HG03064 (cell line): Measurements from ENCODE around the gene N4BP3.
"Not testable (repeated sequence)": the region's sequence is repeated elsewhere in the genome, so short reads cannot be mapped to it uniquely, and the experiment has no call there.

ENCODE experiments used
- ATAC-seq: cut with Tn5 transposase; IDR thresholded peaks from one replicate; pipeline ENCODE4 v1.9.1; 2021; ENCODE audit warnings: low read depth; ENCODE audit not compliant: unreplicated experiment

Gene N4BP3, protein sequence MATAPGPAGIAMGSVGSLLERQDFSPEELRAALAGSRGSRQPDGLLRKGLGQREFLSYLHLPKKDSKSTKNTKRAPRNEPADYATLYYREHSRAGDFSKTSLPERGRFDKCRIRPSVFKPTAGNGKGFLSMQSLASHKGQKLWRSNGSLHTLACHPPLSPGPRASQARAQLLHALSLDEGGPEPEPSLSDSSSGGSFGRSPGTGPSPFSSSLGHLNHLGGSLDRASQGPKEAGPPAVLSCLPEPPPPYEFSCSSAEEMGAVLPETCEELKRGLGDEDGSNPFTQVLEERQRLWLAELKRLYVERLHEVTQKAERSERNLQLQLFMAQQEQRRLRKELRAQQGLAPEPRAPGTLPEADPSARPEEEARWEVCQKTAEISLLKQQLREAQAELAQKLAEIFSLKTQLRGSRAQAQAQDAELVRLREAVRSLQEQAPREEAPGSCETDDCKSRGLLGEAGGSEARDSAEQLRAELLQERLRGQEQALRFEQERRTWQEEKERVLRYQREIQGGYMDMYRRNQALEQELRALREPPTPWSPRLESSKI

GRCh38 chr5:178113141-178113787 lies at the start of gene N4BP3:
TSS of gene N4BP3 (plus strand) at chr5:178113532. CDS start at chr5:178119584, 6,052 bp downstream.
- ATAC-seq, result peak; percentile 50

GRCh38 chr5:178067755-178068154 lies 45.6 kb upstream of the N4BP3 start:
- no peak for ATAC-seq

- no peak for ATAC-seq
Observed at GRCh38 chr5:178068293-178068692, 45.0 kb upstream of the N4BP3 start.

DNA sequence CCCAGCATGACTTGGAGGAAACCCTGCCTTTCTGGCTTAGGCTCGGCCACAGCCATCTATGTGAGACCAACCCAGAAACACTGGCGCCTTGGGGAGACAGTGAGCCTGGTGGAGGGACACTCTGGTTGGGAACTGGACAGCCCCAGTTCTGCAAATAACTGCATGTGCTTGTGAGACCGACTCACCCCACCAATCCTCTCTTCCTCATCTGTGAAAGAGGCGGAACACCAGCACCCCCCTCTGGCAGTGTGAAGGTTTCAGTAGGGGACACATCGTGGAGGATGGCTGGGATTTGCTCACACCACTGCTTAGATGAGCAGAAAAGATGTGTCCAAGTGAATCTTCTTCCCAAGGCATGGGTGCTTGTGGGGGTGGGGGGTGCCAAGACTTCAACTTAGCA lies 43.4 kb upstream of the N4BP3 start:
- no peak for ATAC-seq

- no peak for ATAC-seq
Observed at GRCh38 chr5:178071108-178071507, 42.2 kb upstream of the N4BP3 start.

DNA sequence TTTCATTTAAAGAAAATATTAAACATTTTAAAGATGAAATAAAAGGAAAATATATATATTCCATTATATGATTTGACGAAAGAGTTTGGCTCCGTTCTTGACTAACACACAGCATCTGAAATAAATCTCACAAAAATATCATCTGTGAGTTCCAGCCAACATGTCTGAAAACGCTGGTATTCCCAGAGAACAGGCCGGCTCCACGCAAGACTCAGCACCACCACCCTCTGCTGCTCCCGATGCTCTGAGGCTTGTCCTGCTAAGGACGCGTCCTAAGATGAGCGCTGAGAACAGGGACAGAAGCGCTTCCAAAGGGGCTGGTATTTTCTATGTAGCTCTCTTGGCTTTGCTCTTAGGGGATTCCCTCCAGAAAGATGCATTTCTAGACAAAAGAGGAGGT lies 40.6 kb upstream of the N4BP3 start:
- no peak for ATAC-seq

- ATAC-seq, result no peak
Observed at GRCh38 chr5:178074266-178074952, 38.9 kb upstream of the N4BP3 start.

GRCh38 chr5:178076965-178077364 lies 36.4 kb upstream of the N4BP3 start:
- ATAC-seq, result not testable (repeated sequence)

- no peak for ATAC-seq
Observed at GRCh38 chr5:178077751-178078150, 35.6 kb upstream of the N4BP3 start.

GRCh38 chr5:178078197-178079010 lies 34.9 kb upstream of the N4BP3 start:
- ATAC-seq, result no peak

- no peak for ATAC-seq
Observed at GRCh38 chr5:178080056-178080455, 33.3 kb upstream of the N4BP3 start.

DNA sequence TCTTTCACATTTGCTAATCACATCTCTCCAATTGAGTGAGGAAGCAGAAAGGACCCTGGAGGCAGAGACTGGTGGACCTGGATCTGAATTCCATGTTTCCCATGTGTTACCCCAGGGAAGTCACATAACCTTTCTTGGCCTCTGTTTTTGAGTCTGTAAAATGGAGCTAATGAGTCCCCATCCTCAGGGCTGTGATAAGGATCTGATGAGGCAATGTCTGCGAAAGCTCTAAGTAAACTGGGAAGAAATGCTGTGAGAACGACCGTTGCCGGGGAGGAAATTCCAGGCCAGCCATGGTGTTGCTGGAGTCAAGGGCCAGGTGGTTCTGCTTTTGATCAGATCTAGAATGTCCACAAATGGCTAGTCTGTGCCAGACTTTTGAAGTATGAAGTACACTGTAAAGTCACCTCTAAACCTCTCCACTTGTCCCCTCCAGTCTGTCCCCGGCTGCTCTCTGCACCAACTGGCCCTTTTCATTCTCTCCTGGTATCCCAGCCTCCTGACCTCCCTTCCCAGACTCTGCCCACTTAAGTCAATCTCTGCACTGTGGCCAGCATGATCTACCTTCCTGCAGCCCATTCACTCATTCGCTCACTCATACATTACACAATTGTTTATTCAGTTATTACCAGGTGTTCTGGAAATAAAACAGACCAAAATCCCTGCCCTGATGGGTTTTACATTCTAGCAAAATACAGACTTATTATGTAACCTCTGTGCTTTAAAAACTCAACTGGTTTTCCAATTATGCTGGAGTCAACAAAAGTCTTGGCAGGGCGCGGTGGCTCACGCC lies 32.5 kb upstream of the N4BP3 start:
- ATAC-seq, result no peak

- no peak for ATAC-seq
Observed at GRCh38 chr5:178081571-178082243, 31.6 kb upstream of the N4BP3 start.

- ATAC-seq, result no peak
Observed at GRCh38 chr5:178083922-178084321, 29.4 kb upstream of the N4BP3 start.

- no peak for ATAC-seq
Observed at GRCh38 chr5:178085316-178085715, 28.0 kb upstream of the N4BP3 start.

DNA sequence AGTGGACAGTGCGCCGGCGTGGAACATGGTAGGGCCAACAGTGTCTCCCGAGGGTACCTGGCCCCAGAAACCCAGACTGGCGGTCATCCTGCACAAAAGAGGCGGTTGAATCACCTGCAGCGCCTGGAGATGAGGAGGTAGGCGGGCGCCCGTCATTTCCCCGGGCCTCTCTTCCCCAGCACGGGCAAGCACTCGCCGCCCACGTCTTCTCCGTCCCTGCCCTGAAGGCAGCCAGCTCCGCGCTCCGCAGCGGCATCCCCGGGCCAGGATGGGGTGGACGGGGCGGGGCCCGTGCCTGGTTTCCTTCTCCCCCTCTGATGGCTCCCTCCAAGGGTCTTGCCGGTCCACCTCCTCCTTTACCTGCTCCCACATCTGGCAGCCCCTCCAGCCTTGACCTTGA lies 27.1 kb upstream of the N4BP3 start:
- no peak for ATAC-seq

DNA sequence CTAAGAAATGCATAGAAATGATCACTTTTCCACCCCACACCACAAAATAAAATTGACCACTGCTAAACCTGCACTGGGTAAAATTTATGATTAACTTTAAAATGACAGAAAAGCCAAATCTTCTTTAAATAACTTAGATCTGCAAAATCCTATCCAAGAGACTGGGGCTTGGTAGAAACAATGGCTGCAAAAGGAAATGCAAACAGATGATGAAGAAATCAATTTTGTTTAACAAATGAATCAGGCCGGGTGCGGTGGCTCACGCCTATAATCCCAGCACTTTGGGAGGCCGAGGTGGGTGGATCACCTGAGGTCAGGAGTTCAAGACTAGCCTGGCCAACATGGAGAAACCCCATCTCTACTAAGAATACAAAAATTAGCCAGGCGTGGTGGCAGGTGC lies 26.1 kb upstream of the N4BP3 start:
- ATAC-seq, result not testable (repeated sequence)

- no peak for ATAC-seq
Observed at GRCh38 chr5:178090856-178091255, 22.5 kb upstream of the N4BP3 start.

DNA sequence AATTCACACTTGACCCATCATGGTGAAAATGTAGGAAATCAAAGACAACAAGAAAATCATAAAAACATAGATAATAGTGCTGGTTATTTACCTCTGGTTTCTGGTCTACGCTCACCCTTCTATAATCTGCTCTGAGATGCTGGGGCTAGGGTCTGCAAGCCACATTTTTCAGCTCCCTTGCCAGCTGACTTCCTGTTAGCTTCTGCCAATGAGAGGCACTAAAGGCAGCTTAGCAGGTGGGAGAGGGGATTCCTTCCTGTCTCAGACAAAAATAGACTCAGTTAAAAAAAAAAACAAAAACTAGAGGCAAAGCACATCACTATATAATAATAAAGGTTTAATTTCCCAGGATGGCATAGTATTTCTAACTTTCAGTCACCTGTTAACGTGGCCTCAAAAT lies 20.2 kb upstream of the N4BP3 start:
- no peak for ATAC-seq
